SU-DHL-6 (cell line): Measurements from ENCODE around the gene UBE2E2.

Experiments
- H2AFZ ChIP-seq: fragments of 200-600 bp; sonication (generic); 2 replicates; pipeline ENCODE4 v1.6.1; 2014; ENCODE audit warnings: low read depth, mild to moderate bottlenecking, moderate library complexity, mixed read lengths, antibody characterized with exemption, low read length; ENCODE audit not compliant: severe bottlenecking
- H3F3A ChIP-seq: fragments of 200-600 bp; shearing (Covaris generic); 2 replicates; pipeline ENCODE4 v1.6.0; 2016; ENCODE audit warnings: antibody characterized with exemption, mild to moderate bottlenecking; ENCODE audit not compliant: insufficient read depth
- H3K27ac ChIP-seq: fragments of 200-600 bp; sonication (generic); 2 replicates; pipeline ENCODE4 v1.5.1; 2016; ENCODE audit warnings: low read depth, mild to moderate bottlenecking, low read length, moderate library complexity, mixed read lengths
- H3K27me3 ChIP-seq: fragments of 200-600 bp; sonication (generic), shearing (Covaris generic); 2 replicates; pipeline ENCODE4 v1.6.0; 2014; ENCODE audit warnings: mild to moderate bottlenecking, low read length
- H3K36me3 ChIP-seq: fragments of 200-600 bp; sonication (generic); 2 replicates; pipeline ENCODE4 v1.6.1; 2014; ENCODE audit warnings: mild to moderate bottlenecking, low read length, mixed read lengths
- H3K4me2 ChIP-seq: fragments of 300-600, 200-600 bp; shearing (Covaris generic), sonication (generic); 2 replicates; pipeline ENCODE4 v1.6.0; 2014; ENCODE audit warnings: low read length, low read depth, mild to moderate bottlenecking; ENCODE audit not compliant: poor library complexity, severe bottlenecking
- H3K4me3 ChIP-seq: fragments of 200-600 bp; sonication (generic); 2 replicates; pipeline ENCODE4 v1.5.1; 2014; ENCODE audit warnings: antibody characterized with exemption, low read length, mild to moderate bottlenecking, mixed read lengths; ENCODE audit not compliant: insufficient read depth, poor library complexity, severe bottlenecking
- H3K79me2 ChIP-seq: fragments of 200-600 bp; sonication (generic); 2 replicates; pipeline ENCODE4 v1.6.1; 2014; ENCODE audit warnings: mild to moderate bottlenecking, low read length, moderate library complexity; ENCODE audit not compliant: insufficient read depth
- H3K9ac ChIP-seq: fragments of 200-600 bp; sonication (generic); 2 replicates; pipeline ENCODE4 v1.7.0; 2014; ENCODE audit warnings: mild to moderate bottlenecking, low read length
- H3K9me2 ChIP-seq: fragments of 200-600 bp; sonication (generic); replicated peaks from 2 replicates; pipeline ENCODE4 v1.6.1; 2014; ENCODE audit warnings: low read length; ENCODE audit not compliant: insufficient read depth
- H3K9me3 ChIP-seq: fragments of 200-600 bp; sonication (generic); 2 replicates; pipeline ENCODE4 v1.6.1; 2014; ENCODE audit warnings: low read length, mixed read lengths; ENCODE audit not compliant: insufficient read depth
- H4K20me1 ChIP-seq: fragments of 200-600 bp; sonication (generic); 2 replicates; pipeline ENCODE4 v1.6.1; 2014; ENCODE audit warnings: low read depth, mild to moderate bottlenecking, antibody characterized with exemption, low read length, moderate library complexity, mixed read lengths
- EZH2phosphoT487 ChIP-seq: fragments of 200-600 bp; sonication (generic), shearing (Covaris generic); conservative IDR thresholded peaks from 2 replicates; pipeline ENCODE4 v1.6.1; 2018; ENCODE audit warnings: mild to moderate bottlenecking, antibody characterized with exemption, low read length, moderate library complexity, mixed read lengths
- TF ChIP-seq, protein P1 (sequence below): fragments of 200-600 bp; sonication (generic); IDR thresholded peaks from one replicate; pipeline ENCODE4 v1.5.1; 2017; ENCODE audit warnings: antibody characterized with exemption, mild to moderate bottlenecking, low read length, moderate library complexity; ENCODE audit not compliant: insufficient read depth, poor library complexity, severe bottlenecking

UBE2E2 gene

DNA sequence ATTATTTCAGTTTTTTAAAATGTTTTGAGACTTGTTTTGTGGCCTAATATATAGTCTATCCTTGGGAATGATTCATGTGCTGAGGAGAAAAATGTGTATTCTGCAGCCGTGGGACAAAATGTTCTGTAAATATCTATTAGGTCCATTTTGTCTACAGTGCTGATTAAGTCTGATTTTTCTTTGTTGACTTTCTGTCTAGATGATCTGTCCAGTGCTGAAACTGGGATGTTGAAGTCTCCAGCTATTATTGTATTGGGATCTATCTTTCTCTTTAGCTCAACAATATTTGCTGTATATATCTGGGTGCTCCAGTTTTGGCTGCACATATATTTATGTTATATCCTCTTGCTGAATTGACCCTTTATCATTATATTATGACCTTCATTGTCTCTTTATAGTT, 85.2 kb downstream of the UBE2E2 start:
- no peaks in the 10 kb centered on the region for H3F3A ChIP-seq
- no peaks in the 10 kb centered on the region for H3K36me3 ChIP-seq
- H3K27ac ChIP-seq, result no peak overlapping the region
- no peaks in the 10 kb centered on the region for H4K20me1 ChIP-seq
- H3K9me2 ChIP-seq, result no peaks in the 10 kb centered on the region
- H3K4me2 ChIP-seq, result no peak overlapping the region
- H3K27me3 ChIP-seq, result no peaks in the 10 kb centered on the region
- TF ChIP-seq EZH2phosphoT487, result no peak
- TF ChIP-seq, protein P1, sequence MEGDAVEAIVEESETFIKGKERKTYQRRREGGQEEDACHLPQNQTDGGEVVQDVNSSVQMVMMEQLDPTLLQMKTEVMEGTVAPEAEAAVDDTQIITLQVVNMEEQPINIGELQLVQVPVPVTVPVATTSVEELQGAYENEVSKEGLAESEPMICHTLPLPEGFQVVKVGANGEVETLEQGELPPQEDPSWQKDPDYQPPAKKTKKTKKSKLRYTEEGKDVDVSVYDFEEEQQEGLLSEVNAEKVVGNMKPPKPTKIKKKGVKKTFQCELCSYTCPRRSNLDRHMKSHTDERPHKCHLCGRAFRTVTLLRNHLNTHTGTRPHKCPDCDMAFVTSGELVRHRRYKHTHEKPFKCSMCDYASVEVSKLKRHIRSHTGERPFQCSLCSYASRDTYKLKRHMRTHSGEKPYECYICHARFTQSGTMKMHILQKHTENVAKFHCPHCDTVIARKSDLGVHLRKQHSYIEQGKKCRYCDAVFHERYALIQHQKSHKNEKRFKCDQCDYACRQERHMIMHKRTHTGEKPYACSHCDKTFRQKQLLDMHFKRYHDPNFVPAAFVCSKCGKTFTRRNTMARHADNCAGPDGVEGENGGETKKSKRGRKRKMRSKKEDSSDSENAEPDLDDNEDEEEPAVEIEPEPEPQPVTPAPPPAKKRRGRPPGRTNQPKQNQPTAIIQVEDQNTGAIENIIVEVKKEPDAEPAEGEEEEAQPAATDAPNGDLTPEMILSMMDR, result no peak
- H3K79me2 ChIP-seq, result peaks cover 5% of the 10 kb centered on the region; the same call in 1 of the 2 replicates
- H3K9me3 ChIP-seq, result no peaks in the 10 kb centered on the region
- H2AFZ ChIP-seq, result no peak overlapping the region
- H3K9ac ChIP-seq, result no peak overlapping the region
- no peak overlapping the region for H3K4me3 ChIP-seq

DNA sequence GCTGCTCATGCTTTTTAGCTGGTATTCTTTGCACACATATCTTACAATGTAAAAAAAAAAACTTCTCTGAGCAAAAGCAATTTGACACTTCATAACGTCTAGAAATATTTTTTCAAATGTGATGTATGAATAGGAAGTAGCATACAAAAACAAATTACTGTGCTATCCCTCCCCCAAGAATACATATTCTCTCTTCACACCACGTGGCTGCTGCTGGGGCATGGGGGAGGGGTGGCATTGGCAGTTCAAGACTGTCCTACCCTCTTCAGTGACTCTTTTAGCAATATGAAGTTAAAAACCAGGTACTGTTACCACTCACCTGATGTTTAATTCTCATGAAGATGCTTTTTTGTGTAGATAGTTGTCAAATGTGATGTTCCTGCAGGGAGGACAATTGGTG, 85.6 kb downstream of the UBE2E2 start:
- H3K4me2 ChIP-seq, result no peak overlapping the region
- H3F3A ChIP-seq, result no peaks in the 10 kb centered on the region

DNA sequence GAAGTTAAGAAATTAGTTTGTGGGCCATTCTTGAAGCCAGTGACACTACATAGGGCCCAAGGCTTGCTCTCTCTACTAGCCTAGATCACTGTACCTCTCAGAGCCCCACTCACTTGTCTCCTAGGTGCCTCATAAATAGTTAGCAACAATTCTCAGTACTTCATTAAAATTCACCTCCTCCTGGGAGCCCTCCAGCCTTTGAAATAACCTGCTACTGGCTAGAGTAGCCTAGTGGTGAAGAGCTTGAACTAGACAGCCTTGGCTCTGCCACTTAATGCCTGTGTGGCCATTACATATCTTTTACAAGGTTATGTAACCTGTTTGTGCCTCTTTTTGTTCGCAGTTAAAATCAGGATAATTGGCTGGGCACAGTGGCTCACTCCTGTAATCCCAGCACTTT, 89.3 kb downstream of the UBE2E2 start:
- Histone ChIP-seq H3K27ac (no peak overlapping the region), H3K9me3 (no peaks in the 10 kb centered on the region), H3K9me2 (no peaks in the 10 kb centered on the region), H2AFZ (no peak overlapping the region), H3F3A (no peaks in the 10 kb centered on the region), H3K4me3 (no peak overlapping the region), H3K4me2 (no peak overlapping the region), H4K20me1 (no peaks in the 10 kb centered on the region), H3K79me2 (peaks cover 5% of the 10 kb centered on the region; the same call in 1 of the 2 replicates), H3K27me3 (no peaks in the 10 kb centered on the region), H3K9ac (no peak overlapping the region), H3K36me3 (no peaks in the 10 kb centered on the region)
- no peak for TF ChIP-seq EZH2phosphoT487
- TF ChIP-seq, protein P1, result no peak

More for the DNA sequence above, 85.6 kb downstream of the UBE2E2 start:
- no peak overlapping the region for H3K9ac ChIP-seq
- no peak overlapping the region for H3K4me3 ChIP-seq
- H3K79me2 ChIP-seq, result peaks cover 5% of the 10 kb centered on the region; the same call in 1 of the 2 replicates
- no peaks in the 10 kb centered on the region for H3K27me3 ChIP-seq
- H3K9me2 ChIP-seq, result no peaks in the 10 kb centered on the region
- H2AFZ ChIP-seq, result no peak overlapping the region
- no peaks in the 10 kb centered on the region for H3K9me3 ChIP-seq
- H3K36me3 ChIP-seq, result no peaks in the 10 kb centered on the region
- H3K27ac ChIP-seq, result no peak overlapping the region
- H4K20me1 ChIP-seq, result no peaks in the 10 kb centered on the region
- TF ChIP-seq EZH2phosphoT487, result no peak
- TF ChIP-seq, protein P1, result no peak
